Daoy (cell line): ENCODE data around the gene P2RY10. TPM values are rescaled to one million over a fixed set of nuclear protein-coding genes. Genes with fewer than 3 reads are reported as not detected.
"Not testable (repeated sequence)": the region's sequence is repeated elsewhere in the genome, so short reads cannot be mapped to it uniquely, and the experiment has no call there.

Source experiments
- DNase-seq: peaks from one replicate; pipeline ENCODE4 v3.0.0-alpha.2; 2015; ENCODE audit warnings: low read depth
- total RNA-seq: library from RNA; depleted of rRNA; stranded (reverse); fragments of >200 nt; shearing (Covaris generic); gene quantifications from 2 replicates; pipeline ENCODE4 v1.2.3, GENCODE V29; 2014; rRNA removed

P2RY10 gene
- not detected in 2 replicates for total RNA-seq

GRCh38 chrX:78945186-78945912, at the start of gene P2RY10:
P2RY10 (plus strand) TSS chrX:78945391; CDS start chrX:78960521, 15,130 bp downstream.
- DNase-seq = no peak

GRCh38 chrX:78922754-78923153, 22.4 kb upstream of the P2RY10 start:
- DNase-seq = no peak

- no peak for DNase-seq
These were observed 21.8 kb upstream of the P2RY10 start for GRCh38 chrX:78923198-78924015.

- no peak for DNase-seq
These were observed 13.4 kb upstream of the P2RY10 start for GRCh38 chrX:78931814-78932213.

GRCh38 chrX:78934866-78935265, 10.3 kb upstream of the P2RY10 start:
- DNase-seq = no peak

- no peak for DNase-seq
These were observed 840 bp upstream of the P2RY10 start for GRCh38 chrX:78944351-78944750.

GRCh38 chrX:78946178-78946931, 1.2 kb downstream of the P2RY10 start:
- no peak for DNase-seq

- no peak for DNase-seq
These were observed 5.0 kb downstream of the P2RY10 start for GRCh38 chrX:78950009-78950835.

GRCh38 chrX:78957049-78957767, 12.0 kb downstream of the P2RY10 start:
- DNase-seq = no peak

GRCh38 chrX:78957768-78958130, 12.6 kb downstream of the P2RY10 start:
- no peak for DNase-seq

- no peak for DNase-seq
These were observed 13.4 kb downstream of the P2RY10 start for GRCh38 chrX:78958419-78959116.

GRCh38 chrX:78960888-78961287, 15.7 kb downstream of the P2RY10 start:
- DNase-seq = no peak

- DNase-seq = no peak
These were observed 19.4 kb downstream of the P2RY10 start for GRCh38 chrX:78964598-78964997.

- no peak for DNase-seq
These were observed 34.7 kb downstream of the P2RY10 start for GRCh38 chrX:78979789-78980464.

GRCh38 chrX:78989349-78989748, 44.2 kb downstream of the P2RY10 start:
- no peak for DNase-seq

- DNase-seq = no peak
These were observed 52.8 kb downstream of the P2RY10 start for GRCh38 chrX:78997870-78998558.

- DNase-seq = not testable (repeated sequence)
These were observed 62.3 kb downstream of the P2RY10 start for GRCh38 chrX:79007540-79007939.
